H7 (cell line): ENCODE results near the gene UTS2R. TPM values are rescaled to one million over a fixed set of nuclear protein-coding genes. Genes with fewer than 3 reads are reported as not detected.
"Not testable (repeated sequence)": the region's sequence is repeated elsewhere in the genome, so short reads cannot be mapped to it uniquely, and the experiment has no call there.

Experiments
- DNase-seq: peaks from one replicate; pipeline ENCODE4 v3.0.0; 2012
- H3K27me3 ChIP-seq: 2 replicates; pipeline ENCODE4 v1.6.0; 2011; ENCODE audit warnings: mild to moderate bottlenecking, low read length; ENCODE audit not compliant: control insufficient read depth, insufficient read depth
- H3K36me3 ChIP-seq: replicated peaks from 2 replicates; pipeline ENCODE4 v1.5.1; 2011; ENCODE audit warnings: low read length; ENCODE audit not compliant: control insufficient read depth, insufficient read depth
- H3K4me3 ChIP-seq: 2 replicates; pipeline ENCODE4 v1.5.1; 2011; ENCODE audit warnings: low read depth, mild to moderate bottlenecking, control low read depth, low read length, moderate library complexity; ENCODE audit not compliant: insufficient read depth
- total RNA-seq: library from RNA; depleted of rRNA; stranded (reverse); fragments of >200 nt; shearing (Covaris generic); gene quantifications from 2 replicates; pipeline ENCODE4 v1.2.3, GENCODE V29; 2014

The UTS2R gene
- total RNA-seq, 1 experiment from 2014 or later: not detected

- Histone ChIP-seq H3K4me3 (no peak overlapping the region), H3K36me3 (no peaks in the 10 kb centered on the region), H3K27me3 (no peaks in the 10 kb centered on the region)
- no peak for DNase-seq
Observed at GRCh38 chr17:82345151-82345976, 26.2 kb upstream of the UTS2R start.

- Histone ChIP-seq H3K4me3 (no peak overlapping the region), H3K27me3 (no peaks in the 10 kb centered on the region), H3K36me3 (no peaks in the 10 kb centered on the region)
- no peak for DNase-seq
Observed at GRCh38 chr17:82346342-82347300, 24.9 kb upstream of the UTS2R start.

DNA sequence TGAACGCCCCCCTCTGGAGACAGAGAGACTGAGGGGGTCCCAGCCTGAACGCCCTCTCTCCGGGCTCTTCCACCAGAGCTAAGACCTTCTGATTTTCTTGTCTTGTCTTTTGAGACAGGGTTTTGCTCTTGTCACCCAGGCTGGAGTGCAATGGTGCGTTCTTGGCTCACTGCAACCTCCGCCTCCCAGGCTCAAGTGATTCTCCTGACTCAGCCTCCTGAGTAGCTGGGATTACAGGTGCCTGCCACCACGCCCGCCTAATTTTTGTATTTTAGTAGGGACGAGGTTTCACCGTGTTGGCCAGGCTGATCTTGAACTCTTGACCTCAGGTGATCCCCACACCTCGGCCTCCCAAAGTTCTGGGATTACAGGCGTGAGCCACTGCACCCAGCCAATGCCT, 23.6 kb upstream of the UTS2R start:
- not testable (repeated sequence) for H3K36me3 ChIP-seq, DNase-seq, H3K4me3 ChIP-seq, H3K27me3 ChIP-seq

GRCh38 chr17:82348434-82348833, 23.1 kb upstream of the UTS2R start:
- DNase-seq: no peak
- no peaks in the 10 kb centered on the region for H3K27me3 ChIP-seq
- H3K36me3 ChIP-seq: no peaks in the 10 kb centered on the region
- no peak overlapping the region for H3K4me3 ChIP-seq

GRCh38 chr17:82348866-82349265, 22.7 kb upstream of the UTS2R start:
- Histone ChIP-seq H3K4me3 (no peak overlapping the region), H3K36me3 (no peaks in the 10 kb centered on the region), H3K27me3 (no peaks in the 10 kb centered on the region)
- DNase-seq: no peak

DNA sequence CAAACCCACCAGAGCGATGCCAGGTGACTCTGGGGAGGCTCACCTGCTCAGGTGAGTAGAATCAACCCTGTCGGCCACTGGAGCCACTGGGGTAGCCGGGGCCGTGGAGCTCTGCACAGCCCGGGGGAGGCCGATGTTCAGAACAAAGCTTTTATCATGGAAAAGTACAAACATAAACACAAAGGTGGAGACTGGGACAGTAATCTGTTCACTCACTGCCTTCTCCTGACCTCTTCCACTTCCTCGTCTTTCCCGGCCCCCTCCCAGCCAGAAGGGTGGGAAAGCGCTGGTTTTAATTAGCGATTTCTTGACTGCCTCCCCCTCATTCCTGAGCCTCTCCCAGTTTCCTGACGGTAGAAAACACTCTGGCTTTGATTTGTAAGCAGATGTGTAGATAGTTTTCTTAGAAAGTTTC, 22.3 kb upstream of the UTS2R start:
- no peak overlapping the region for H3K4me3 ChIP-seq
- peak; percentile 61 for DNase-seq
- H3K27me3 ChIP-seq: no peaks in the 10 kb centered on the region
- H3K36me3 ChIP-seq: no peaks in the 10 kb centered on the region

DNA sequence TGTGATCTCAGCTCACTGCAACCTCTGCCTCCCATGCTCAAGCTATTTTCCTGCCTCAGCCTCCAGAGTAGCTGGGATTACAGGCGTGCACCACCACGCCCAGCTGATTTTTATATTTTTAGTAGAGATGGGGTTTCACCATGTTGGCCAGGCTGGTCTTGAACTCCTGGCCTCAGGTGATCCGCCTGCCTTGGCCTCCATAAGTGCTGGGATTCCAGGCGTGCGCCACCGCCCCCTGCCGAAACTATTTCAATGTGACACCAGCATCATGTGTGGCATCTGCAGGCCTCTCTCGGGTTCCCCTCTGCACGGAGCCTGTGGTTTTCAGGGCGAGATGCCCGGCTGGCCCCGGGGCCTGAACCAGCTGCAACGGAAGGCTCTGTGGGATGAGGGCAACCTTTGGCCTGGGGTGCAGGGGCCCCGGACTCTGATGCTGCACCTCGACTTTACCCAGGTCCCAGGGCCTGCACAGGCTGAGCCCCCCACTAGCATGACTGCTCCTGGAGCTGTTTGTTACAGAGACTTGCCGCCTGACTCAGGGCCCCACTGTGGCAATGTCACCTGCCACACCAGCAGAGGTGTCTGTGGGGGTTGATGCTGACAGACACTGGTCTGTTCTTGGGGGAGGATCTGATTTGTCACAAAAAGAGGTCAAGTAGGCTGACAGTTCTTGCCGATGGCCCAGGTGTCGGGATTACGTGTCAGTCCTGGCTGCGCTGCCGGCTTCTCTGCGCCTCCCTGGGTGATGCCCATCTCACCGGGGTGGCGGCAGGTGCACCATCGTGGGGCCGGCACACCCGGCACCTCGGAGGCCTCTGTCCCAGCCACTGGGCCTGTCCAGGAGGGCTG, 21.2 kb upstream of the UTS2R start:
- no peaks in the 10 kb centered on the region for H3K36me3 ChIP-seq
- peak; percentile 58 for DNase-seq
- H3K27me3 ChIP-seq: no peaks in the 10 kb centered on the region
- H3K4me3 ChIP-seq: no peak overlapping the region

- H3K4me3 ChIP-seq: no peak overlapping the region
- DNase-seq: no peak
- no peaks in the 10 kb centered on the region for H3K27me3 ChIP-seq
- H3K36me3 ChIP-seq: no peaks in the 10 kb centered on the region
Observed at GRCh38 chr17:82351254-82351712, 20.3 kb upstream of the UTS2R start.

DNA sequence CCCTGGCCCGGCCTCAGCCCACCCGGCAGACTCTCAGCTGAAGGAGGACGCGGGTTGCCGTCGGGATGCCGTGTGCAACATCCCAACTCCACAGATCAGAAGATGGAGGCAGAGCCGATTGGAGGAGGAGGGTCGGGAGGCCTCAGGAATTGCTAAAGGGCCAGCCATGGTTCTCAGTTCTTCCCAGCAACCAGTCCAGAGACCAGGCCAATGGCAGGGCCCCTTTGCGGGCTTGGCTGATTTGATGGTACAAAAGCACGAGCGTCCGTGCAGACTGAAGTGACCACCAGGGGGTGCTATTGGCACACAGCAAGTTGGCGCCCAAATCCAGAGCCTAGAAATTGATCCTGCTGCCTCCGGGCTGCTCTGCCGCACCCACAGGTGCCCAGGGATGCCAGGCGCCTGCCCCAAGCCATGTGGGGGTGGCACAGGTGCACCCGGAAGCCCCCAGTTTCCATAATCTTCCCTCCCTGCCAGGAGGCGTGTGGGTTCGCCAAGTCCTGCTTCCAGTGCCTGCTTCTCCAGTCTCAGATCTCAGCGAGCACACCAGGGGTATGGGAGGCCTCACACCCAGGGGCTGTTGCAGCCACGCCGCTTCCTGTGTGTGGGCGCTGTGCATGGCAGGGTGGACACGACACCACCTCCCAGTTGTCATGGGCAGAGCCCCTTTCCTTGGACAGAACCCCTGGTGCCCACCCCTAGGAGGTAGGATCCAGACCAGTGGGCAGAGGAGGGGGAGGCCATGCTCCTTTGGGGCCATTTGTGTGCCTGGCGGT, 19.7 kb upstream of the UTS2R start:
- Histone ChIP-seq H3K36me3 (no peaks in the 10 kb centered on the region), H3K4me3 (no peak overlapping the region), H3K27me3 (no peaks in the 10 kb centered on the region)
- DNase-seq: peak; percentile 96

GRCh38 chr17:82353484-82353883, 18.1 kb upstream of the UTS2R start:
- DNase-seq: no peak
- H3K27me3 ChIP-seq: no peaks in the 10 kb centered on the region
- H3K4me3 ChIP-seq: no peak overlapping the region
- H3K36me3 ChIP-seq: no peaks in the 10 kb centered on the region

GRCh38 chr17:82354804-82355308, 16.7 kb upstream of the UTS2R start:
- Histone ChIP-seq H3K4me3 (no peak overlapping the region), H3K36me3 (no peaks in the 10 kb centered on the region), H3K27me3 (no peaks in the 10 kb centered on the region; the same call in 1 of the 2 replicates)
- DNase-seq: no peak

DNA sequence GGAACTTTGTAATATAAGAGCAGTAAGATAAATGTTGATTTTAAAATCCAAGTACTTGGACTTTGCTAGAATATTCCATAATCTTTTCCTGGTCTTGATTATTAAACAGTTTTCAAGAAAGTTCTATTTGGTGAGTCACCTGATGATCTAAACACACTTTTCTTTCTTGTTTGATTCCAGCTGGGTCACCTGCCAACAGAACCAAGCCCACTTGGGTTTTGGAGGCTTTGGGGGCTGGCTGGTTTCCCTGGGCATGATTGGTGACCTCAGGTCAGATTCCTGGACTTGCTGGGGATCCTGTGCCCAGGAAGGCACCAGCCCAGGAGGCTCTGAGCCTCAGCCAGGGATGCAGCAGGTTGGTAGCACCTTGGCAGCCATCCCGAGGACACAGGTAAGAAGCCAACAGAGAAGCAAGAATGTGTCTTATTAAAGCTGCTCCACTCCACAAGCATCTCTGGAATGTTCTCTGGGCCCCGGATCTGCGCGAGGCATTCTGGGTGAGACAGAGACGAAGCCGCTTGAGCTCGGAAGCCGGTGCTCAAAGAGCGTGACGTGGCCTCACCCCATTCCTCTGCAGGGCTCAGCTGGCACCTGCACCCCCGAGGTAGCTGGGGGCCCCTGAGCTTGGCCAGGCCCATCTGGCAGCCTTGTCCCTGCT, 15.7 kb upstream of the UTS2R start:
- DNase-seq: no peak
- Histone ChIP-seq H3K36me3 (no peaks in the 10 kb centered on the region), H3K27me3 (no peaks in the 10 kb centered on the region; the same call in 1 of the 2 replicates), H3K4me3 (no peak overlapping the region)

- Histone ChIP-seq H3K4me3 (no peak overlapping the region), H3K36me3 (no peaks in the 10 kb centered on the region), H3K27me3 (no peaks in the 10 kb centered on the region; the same call in 1 of the 2 replicates)
- peak; percentile 91 for DNase-seq
Observed at GRCh38 chr17:82356845-82357355, 14.7 kb upstream of the UTS2R start.
